Measurements from ENCODE around the gene NSG2.

DNA sequence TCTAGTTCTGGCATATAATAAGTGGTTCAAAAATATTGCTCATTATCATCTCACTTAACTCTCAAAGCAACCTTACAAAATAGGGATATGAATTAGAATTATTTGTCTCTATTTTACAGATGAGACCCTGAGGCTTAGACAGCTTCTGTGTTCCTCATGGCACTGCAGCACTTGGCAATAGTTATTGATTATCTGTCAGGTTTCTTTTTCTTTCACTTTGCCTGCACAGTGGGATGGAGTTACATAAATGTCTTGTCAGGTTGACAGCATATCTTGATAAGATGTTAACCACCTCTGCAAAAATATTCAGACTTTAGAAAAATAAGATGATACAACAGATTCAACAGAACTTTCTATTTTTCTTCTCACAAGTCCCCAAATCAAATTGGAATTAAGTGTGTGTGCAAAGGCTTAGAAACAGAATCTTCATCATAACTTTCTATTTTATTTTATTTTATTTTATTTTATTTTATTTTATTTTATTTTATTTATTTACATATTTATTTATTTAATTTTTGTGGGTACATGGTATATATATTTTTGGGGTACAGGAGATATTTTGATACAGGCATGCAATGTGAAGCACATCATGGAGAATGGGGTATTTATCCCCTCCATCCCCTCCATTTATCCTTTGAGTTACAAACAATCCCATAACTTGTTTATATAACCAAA lies 17.7 kb downstream of the NSG2 start:
- TF ChIP-seq CTCF (conservative IDR thresholded peaks at IDR 0.05; ENCODE audit: low read length) (no peak), EZH2phosphoT487 (IDR thresholded peaks at IDR 0.05; ENCODE audit: borderline replicate concordance, low read depth, low read length) (no peak)
